ENCODE data around the gene STAT5B.

Gene STAT5B

DNA sequence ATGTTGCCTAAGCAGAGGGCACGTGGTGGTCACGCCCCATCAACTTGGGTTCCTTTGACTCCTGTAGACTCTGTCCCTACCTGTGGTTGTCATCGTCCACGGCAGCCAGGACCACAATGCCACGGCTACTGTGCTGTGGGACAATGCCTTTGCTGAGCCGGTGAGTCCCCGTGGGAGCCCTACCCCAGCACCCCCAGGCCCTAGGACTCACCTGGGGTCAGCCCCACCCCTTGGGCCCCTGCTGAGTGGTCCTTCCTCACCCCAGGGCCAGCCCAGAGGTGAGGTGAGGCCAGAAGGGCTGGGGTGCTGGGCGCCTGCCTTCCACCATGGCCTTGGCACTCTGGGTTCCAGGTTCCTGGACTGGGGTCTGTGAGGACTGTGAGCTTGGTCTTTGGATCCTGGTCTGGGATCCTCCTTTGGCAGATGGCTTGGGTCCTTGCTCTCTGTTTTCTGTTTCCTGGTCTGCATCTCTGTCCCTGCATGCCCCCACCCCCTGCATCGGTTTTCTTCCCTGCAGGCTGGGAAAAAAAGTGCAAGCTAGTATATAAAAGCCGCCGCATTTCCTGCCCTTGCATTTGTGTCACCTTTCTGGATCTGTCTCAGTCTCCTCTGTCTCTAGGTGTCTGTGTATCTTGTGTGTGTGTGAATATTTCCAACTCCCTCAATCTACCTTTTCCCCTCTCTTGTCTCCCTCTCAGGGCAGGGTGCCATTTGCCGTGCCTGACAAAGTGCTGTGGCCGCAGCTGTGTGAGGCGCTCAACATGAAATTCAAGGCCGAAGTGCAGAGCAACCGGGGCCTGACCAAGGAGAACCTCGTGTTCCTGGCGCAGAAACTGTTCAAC lies 29.6 kb upstream of the STAT5B start:
- TF ChIP-seq, protein P1, sequence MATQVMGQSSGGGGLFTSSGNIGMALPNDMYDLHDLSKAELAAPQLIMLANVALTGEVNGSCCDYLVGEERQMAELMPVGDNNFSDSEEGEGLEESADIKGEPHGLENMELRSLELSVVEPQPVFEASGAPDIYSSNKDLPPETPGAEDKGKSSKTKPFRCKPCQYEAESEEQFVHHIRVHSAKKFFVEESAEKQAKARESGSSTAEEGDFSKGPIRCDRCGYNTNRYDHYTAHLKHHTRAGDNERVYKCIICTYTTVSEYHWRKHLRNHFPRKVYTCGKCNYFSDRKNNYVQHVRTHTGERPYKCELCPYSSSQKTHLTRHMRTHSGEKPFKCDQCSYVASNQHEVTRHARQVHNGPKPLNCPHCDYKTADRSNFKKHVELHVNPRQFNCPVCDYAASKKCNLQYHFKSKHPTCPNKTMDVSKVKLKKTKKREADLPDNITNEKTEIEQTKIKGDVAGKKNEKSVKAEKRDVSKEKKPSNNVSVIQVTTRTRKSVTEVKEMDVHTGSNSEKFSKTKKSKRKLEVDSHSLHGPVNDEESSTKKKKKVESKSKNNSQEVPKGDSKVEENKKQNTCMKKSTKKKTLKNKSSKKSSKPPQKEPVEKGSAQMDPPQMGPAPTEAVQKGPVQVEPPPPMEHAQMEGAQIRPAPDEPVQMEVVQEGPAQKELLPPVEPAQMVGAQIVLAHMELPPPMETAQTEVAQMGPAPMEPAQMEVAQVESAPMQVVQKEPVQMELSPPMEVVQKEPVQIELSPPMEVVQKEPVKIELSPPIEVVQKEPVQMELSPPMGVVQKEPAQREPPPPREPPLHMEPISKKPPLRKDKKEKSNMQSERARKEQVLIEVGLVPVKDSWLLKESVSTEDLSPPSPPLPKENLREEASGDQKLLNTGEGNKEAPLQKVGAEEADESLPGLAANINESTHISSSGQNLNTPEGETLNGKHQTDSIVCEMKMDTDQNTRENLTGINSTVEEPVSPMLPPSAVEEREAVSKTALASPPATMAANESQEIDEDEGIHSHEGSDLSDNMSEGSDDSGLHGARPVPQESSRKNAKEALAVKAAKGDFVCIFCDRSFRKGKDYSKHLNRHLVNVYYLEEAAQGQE (IDR thresholded peaks at IDR 0.05; ENCODE audit: insufficient read depth in 1 of 2, low read depth in 2 of 2, low read length in 2 of 2): no peak
- TF ChIP-seq TAF1 (IDR thresholded peaks at IDR 0.05; ENCODE audit: borderline replicate concordance, insufficient read depth, low read length) (no peak), POLR2AphosphoS5 (IDR thresholded peaks at IDR 0.05; ENCODE audit: low read depth, low read length) (no peak), SIN3A (IDR thresholded peaks at IDR 0.05; ENCODE audit: borderline replicate concordance, insufficient read depth, low read length) (no peak), FOXP2 (optimal IDR thresholded peaks at IDR 0.05; ENCODE audit: borderline replicate concordance, extremely low read depth, extremely low read length, insufficient read depth) (no peak)

DNA sequence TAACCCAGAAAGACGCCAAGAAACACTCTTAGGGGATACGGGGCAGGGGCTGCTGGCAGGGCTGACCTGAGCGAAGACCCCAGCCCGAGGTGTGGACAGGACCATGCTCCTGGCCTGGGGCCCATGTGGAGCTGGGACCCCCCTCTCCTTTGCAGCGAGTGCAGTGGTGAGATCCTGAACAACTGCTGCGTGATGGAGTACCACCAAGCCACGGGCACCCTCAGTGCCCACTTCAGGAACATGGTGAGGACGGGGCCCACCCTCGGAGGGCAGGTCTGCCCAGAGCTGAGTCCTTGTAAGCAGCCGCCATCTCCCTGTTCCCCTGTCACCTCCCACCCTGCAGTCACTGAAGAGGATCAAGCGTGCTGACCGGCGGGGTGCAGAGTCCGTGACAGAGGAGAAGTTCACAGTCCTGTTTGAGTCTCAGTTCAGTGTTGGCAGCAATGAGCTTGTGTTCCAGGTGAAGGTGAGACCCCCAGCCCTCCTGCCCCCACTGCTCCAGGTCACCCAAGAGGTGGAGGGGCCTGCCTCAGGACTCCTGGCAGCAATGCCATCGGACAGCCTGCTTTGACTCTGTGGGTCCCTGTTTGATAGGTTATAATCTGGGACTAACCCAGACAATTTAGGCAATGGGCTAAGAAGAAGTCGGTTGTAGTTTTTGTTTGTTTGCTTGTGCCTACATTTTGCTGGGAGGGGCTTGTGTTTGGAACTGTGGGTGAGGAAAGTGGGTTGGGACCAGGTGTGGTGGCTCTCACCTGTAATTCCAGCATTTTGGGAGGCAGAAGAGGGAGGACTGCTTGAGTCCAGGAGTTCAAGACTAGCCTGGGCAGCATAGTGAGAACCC lies 28.2 kb upstream of the STAT5B start:
- TF ChIP-seq POLR2AphosphoS5 (IDR thresholded peaks at IDR 0.05; ENCODE audit: low read depth, low read length): no peak
- TF ChIP-seq FOXP2 (optimal IDR thresholded peaks at IDR 0.05; ENCODE audit: borderline replicate concordance, extremely low read depth, extremely low read length, insufficient read depth): no peak
- TF ChIP-seq, protein P1 (IDR thresholded peaks at IDR 0.05; ENCODE audit: insufficient read depth in 1 of 2, low read depth in 2 of 2, low read length in 2 of 2): no peak
- TF ChIP-seq SIN3A (IDR thresholded peaks at IDR 0.05; ENCODE audit: borderline replicate concordance, insufficient read depth, low read length): no peak

- TF ChIP-seq FOXP2 (optimal IDR thresholded peaks at IDR 0.05; ENCODE audit: borderline replicate concordance, extremely low read depth, extremely low read length, insufficient read depth) (no peak), SIN3A (IDR thresholded peaks at IDR 0.05; ENCODE audit: borderline replicate concordance, insufficient read depth, low read length) (no peak), TAF1 (IDR thresholded peaks at IDR 0.05; ENCODE audit: borderline replicate concordance, insufficient read depth, low read length) (no peak), POLR2AphosphoS5 (IDR thresholded peaks at IDR 0.05; ENCODE audit: low read depth, low read length) (no peak)
- TF ChIP-seq, protein P1 (IDR thresholded peaks at IDR 0.05; ENCODE audit: insufficient read depth in 1 of 2, low read depth in 2 of 2, low read length in 2 of 2): no peak
These were observed 27.5 kb upstream of the STAT5B start for GRCh38 chr17:42303694-42304093.

- TF ChIP-seq, protein P1 (IDR thresholded peaks at IDR 0.05; ENCODE audit: insufficient read depth in 1 of 2, low read depth in 2 of 2, low read length in 2 of 2): no peak
- TF ChIP-seq FOXP2 (optimal IDR thresholded peaks at IDR 0.05; ENCODE audit: borderline replicate concordance, extremely low read depth, extremely low read length, insufficient read depth): no peak
- TF ChIP-seq POLR2AphosphoS5 (IDR thresholded peaks at IDR 0.05; ENCODE audit: low read depth, low read length): no peak
- no peak for TF ChIP-seq TAF1 (IDR thresholded peaks at IDR 0.05; ENCODE audit: borderline replicate concordance, insufficient read depth, low read length)
- TF ChIP-seq SIN3A (IDR thresholded peaks at IDR 0.05; ENCODE audit: borderline replicate concordance, insufficient read depth, low read length): no peak
These were observed 24.8 kb upstream of the STAT5B start for GRCh38 chr17:42301022-42301421.
